GM21825 (cell line): Measurements from ENCODE around the gene INO80.

Source experiments
- ATAC-seq: cut with Tn5 transposase; IDR thresholded peaks from one replicate; pipeline ENCODE4 v1.9.1; 2021; ENCODE audit warnings: mild to moderate bottlenecking, moderate library complexity; ENCODE audit not compliant: unreplicated experiment

INO80 gene

GRCh38 chr15:41001524-41002214 is 114.4 kb downstream of the INO80 start:
- ATAC-seq: no peak

DNA sequence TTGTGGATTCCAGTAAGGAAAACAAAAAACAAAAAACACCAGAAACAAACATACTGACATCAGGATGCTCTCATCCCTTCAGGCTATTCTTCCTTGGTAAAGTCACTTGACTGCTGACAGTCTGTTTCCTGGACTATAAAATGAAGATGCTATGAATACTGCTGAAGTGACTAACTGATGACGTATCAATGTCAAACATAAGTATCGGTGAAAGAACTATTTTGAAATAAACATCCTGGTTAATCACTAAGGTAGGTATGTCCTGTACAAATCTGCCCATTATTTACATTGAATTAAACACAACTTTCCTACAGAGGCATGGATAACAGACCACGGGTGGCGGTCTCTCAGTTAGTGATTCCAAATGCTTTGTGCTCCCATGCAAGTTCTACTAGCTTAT is 116.9 kb downstream of the INO80 start:
- ATAC-seq: no peak

DNA sequence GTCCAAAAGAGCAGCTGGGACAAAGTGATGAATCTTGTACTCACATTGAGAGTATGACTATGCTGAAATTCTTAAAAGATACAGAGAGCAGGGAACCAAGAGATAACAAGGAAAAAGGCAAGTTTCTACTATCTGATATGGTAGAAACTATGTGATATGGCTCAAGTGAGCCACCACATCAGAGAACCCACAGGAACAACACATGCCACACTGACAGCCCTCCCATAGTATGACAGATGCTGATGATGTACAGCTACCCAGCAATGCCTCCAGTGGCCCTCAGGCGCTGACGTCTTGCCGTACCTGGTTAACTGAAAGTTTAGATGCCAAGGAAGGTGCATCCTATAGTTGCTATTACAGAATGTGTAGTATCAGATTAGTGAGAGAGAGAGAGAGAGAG is 120.4 kb downstream of the INO80 start:
- ATAC-seq: no peak

- no peak for ATAC-seq
Measured at GRCh38 chr15:40992825-40993224, 123.3 kb downstream of the INO80 start.

GRCh38 chr15:40992241-40992741 is 123.8 kb downstream of the INO80 start:
- ATAC-seq: no peak

GRCh38 chr15:40991355-40991754 is 124.7 kb downstream of the INO80 start:
- ATAC-seq: no peak

- no peak for ATAC-seq
Measured at GRCh38 chr15:40990789-40991188, 125.3 kb downstream of the INO80 start.

DNA sequence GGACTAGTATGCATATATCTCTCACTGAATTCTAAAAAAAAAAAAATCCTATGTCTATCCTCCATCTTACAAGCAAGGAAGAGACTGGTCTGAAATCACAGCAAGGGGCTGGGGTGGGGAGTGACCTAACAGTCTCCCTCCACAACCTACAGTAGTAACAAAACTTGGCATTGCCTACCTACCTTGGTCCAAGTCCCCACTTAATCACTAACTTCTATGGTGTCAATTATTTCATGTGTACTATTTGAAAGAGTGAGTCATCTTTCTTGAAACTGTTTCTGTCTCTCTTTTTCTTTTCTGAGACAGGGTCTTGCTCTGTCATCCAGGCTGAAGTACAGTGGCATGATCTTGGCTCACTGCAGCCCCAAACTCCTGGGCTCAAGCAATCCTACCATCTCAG is 126.0 kb downstream of the INO80 start:
- no peak for ATAC-seq

- no peak for ATAC-seq
Measured at GRCh38 chr15:40988156-40988555, 127.9 kb downstream of the INO80 start.

DNA sequence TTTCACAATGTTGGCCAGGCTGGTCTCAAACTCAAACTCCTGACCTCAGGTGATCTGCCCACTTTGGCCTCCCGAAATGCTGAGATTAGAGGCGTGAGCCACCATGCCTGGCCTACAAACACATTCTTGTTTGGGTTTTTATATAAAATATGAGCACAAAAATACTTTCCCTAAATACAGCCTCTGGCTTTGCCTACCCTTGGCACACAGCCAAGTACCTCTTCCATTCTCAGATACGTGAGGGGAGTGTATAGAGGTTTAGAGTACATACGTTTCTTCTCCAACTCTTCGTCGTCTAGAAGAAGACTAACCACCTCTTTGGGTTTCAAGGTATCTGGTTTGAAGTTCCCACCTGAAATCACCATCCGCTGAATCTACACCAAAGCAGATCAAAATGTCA is 129.3 kb downstream of the INO80 start:
- no peak for ATAC-seq

- ATAC-seq: no peak
Measured at GRCh38 chr15:40985541-40986330, 130.3 kb downstream of the INO80 start.

GRCh38 chr15:40984964-40985363 is 131.1 kb downstream of the INO80 start:
- ATAC-seq: no peak

- no peak for ATAC-seq
Measured at GRCh38 chr15:40984406-40984805, 131.7 kb downstream of the INO80 start.

- ATAC-seq: no peak
Measured at GRCh38 chr15:40982855-40983254, 133.2 kb downstream of the INO80 start.

GRCh38 chr15:40981186-40981585 is 134.9 kb downstream of the INO80 start:
- no peak for ATAC-seq

GRCh38 chr15:40978562-40978961 is 137.5 kb downstream of the INO80 start:
- ATAC-seq: no peak

- ATAC-seq: no peak
Measured at GRCh38 chr15:40978141-40978540, 137.9 kb downstream of the INO80 start.

- no peak for ATAC-seq
Measured at GRCh38 chr15:40976819-40977218, 139.3 kb downstream of the INO80 start.

DNA sequence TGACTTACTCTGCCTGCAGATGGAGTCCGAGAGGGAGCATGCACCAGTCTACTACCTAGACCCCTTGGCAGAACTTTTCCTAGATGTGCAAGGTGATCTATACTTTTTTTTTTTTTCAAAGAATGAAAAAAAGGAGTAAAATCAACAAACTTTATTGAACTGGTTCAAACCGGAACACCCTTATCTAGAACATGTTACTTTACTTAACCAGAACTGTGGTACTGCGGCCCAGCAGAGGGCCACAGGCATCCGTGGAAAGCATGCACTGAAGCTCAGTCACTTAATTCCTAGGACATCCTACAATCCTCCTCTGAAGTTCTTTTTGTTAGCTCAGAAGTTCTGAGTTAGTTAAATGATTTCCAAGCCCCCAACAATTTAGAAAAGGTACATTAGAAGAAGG is 141.2 kb downstream of the INO80 start:
- no peak for ATAC-seq

GRCh38 chr15:40969363-40969762 is 146.7 kb downstream of the INO80 start:
- ATAC-seq: no peak

DNA sequence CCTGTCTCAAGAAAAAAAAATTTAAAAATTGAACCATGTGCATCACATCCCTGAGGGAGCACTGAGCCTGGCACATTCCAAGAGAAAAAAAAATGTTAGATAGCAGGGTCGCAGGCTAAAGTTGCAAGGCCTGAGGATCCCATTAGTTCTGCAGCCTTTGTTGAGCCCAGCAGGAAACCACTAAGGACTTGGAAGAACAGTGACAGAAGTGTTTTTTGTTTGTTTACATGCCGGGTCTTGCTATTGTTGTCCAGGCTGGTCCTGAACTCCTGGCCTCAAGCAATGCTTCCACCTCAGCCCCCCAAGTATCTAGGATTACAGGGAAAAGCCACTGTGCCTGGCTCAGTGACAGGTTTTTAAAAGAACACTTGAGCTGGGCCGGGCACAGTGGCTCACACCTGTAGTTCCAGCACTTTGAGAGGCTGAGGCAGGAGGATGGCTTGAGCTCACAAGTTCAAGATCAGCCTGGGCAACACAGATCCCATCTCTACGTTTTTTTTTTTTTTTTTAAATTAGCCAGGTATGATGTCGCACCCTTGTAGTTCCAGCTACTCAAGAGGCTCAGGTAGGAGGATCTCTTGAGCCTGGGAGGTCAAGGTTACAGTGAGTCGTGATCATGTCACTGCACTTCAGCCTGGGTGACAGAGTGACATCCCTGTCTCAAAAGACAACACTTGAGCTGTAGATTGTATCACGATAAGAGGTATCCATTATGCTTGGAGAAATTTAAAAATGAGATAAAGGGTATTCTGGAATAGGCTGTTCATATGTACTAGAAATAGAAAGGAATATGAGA is 147.6 kb downstream of the INO80 start:
- no peak for ATAC-seq
